DMS 273 (cell line): Measurements from ENCODE around the gene CMTM3.
"Not testable (repeated sequence)": the region's sequence is repeated elsewhere in the genome, so short reads cannot be mapped to it uniquely, and the experiment has no call there.

Experiments used
- DNase-seq: peaks from one replicate; lab custom pipeline; 2025; ENCODE audit not compliant: unreplicated experiment; lab: John Stamatoyannopoulos, UW

The CMTM3 gene

DNA sequence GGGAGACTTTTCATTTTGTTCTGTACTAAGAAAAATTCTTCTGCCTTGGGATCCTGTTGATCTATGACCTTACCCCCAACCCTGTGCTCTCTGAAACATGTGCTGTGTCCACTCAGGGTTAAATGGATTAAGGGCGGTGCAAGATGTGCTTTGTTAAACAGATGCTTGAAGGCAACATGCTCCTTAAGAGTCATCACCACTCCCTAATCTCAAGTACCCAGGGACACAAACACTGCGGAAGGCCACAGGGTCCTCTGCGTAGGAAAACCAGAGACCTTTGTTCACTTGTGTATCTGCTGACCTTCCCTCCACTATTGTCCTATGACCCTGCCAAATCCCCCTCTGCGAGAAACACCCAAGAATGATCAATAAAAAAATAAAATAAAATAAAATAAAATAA, 27.1 kb downstream of the CMTM3 start:
- DNase-seq, result not testable (repeated sequence)

GRCh38 chr16:66634527-66635196, 30.2 kb downstream of the CMTM3 start:
- no peak for DNase-seq

GRCh38 chr16:66635406-66635805, 30.9 kb downstream of the CMTM3 start:
- no peak for DNase-seq

DNA sequence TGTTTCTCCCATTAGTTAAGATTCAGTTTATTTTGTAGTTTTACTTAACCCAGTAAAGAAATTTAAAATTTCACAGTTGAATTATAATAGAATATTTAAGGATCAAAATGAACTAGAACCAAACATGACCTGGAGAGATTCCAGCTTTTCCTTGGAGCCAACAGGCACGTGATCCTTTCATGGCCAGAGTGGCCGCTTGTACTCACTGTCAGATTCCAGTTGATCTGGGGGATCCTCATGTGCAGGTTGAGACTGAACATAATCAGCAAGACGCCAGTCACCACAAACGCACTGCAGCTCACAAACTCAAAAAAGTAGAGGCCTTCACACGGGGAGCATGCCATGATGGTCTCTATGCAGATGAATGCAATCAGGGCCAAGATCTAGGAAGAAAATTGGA, 31.7 kb downstream of the CMTM3 start:
- DNase-seq, result no peak

DNA sequence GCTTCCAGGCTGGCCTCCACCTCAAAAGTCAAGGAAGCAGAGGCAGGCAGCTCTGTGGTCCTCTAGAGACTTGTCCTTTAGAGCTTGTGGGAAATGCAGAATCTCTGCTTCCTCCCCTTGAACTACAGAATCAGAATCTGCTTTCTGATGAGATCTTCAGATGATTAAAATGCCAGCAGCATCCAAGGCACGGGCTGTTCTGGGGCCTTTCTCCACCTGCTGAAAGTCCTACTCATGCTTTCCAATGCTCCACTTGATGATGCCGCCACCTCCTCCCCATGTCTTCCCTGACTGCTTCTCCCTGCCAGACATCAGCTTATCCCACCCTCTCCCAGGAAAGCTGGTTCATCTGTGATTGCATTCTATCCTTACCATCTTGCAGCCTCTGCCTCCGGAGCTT, 33.3 kb downstream of the CMTM3 start:
- DNase-seq, result no peak

DNA sequence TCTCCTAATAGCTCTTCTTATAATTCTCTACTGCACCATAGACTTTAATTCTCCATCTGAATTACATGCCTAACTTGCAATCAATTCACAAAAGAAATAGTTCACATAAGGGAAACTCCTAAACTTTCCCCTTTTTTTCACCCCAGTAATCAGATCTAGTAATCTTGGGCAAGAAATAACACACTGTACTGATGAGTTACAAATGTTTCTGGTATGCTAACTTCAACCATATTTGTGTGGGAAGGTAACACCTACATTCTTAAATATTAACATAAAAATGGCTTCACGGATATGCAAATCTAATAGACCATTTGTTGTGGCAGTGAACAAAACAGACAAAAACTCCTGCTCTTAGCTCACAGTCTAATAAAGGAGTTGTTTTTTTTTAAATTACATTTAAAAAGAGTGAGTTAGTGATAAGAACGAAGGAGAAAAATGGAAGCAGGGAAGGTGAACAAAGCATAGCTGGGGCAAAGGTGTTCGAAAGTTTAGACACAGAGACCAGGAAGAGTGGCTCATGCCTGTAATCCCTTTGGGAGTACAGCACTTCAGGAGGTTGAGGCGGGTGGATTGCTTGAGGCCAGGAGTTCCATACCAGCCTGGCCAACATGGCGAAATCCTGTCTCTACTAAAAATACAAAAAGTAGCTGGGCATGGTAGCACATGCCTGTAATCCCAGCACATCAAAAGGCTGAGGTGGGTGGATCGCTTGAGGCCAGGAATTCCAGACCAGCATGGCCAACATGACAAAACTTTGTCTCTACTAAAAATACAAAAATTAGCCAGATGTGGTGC, 34.8 kb downstream of the CMTM3 start:
- DNase-seq, result no peak

DNA sequence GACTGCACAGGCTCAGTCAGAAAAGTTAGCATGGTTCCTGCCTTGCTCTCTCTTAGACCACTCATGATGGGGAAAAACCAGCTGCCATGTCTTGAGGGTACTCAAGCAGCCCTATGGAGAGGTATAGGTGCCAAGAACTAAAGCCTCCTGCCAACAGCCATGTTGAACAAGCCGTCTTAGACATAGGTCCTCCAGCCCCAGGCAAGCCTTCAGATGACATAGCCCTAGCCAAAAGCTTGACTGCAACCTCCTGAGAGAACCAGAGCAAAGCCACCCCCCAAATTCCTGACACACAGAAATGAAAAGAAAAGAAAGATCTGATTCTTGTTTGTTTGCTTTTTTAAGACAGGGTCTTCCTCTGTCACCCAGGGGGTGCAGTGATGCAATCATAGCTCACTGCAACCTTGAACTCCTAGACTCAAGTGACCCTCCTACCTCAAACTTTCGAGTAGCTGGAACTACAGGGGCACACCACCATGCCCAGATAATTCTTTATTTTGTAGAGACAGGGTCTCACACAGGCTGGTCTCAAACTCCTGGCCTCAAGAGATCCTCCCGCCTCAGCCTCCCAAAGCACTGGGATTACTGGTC, 36.3 kb downstream of the CMTM3 start:
- DNase-seq, result no peak

GRCh38 chr16:66641387-66641786, 36.9 kb downstream of the CMTM3 start:
- no peak for DNase-seq

DNA sequence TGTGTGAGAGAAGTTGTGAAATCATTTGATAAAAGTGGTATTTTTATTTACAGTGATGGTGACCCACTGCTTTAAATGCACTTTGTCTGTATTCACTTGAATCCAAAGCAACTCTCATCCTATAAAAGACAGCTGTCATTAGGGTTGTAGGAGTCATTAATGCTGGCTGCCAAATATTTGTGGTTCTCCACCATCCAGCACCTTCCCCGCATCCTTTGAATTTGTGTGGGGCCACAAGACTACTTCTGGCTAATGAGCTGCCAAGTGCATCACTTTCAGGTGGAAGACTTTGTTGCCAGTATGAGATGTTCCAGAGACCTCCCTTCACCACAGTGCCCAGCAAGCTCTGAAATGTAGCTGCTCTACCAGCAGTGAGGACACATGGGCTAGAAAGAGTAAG, 43.4 kb downstream of the CMTM3 start:
- no peak for DNase-seq

- DNase-seq, result no peak
Measured at GRCh38 chr16:66649167-66649566, 44.7 kb downstream of the CMTM3 start.

DNA sequence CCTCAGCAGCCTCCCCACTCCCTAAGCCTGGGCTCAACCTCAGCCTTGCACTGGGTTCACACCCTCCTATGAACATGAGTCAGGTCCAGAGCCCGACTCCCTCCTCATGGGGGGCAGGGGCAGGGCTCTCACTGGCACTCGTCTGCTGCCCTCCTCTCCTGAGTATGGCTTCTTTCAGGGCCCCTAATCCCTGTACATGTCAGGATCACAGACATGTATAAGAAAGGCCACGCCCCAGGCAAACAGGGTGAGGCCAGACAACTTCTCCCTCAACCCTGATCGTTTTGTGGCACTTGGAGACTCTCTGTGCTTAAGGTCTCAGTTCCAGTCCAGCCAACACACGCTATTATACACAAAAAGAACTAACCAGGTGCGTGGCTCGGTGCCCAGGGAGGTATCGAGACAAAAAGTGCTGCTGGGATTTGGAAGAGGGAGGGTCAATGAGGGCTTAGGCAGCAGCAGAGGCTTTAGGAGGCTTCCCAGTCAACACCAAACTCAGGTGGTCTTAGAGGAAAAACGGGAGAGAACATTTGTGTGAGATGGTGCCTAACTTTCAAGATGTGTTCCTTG, 45.2 kb downstream of the CMTM3 start:
- DNase-seq, result no peak

GRCh38 chr16:66650707-66651473, 46.4 kb downstream of the CMTM3 start:
- peak; percentile 95 for DNase-seq

GRCh38 chr16:66651474-66651765, 46.9 kb downstream of the CMTM3 start:
- no peak for DNase-seq

- no peak for DNase-seq
Measured at GRCh38 chr16:66651965-66652364, 47.5 kb downstream of the CMTM3 start.

DNA sequence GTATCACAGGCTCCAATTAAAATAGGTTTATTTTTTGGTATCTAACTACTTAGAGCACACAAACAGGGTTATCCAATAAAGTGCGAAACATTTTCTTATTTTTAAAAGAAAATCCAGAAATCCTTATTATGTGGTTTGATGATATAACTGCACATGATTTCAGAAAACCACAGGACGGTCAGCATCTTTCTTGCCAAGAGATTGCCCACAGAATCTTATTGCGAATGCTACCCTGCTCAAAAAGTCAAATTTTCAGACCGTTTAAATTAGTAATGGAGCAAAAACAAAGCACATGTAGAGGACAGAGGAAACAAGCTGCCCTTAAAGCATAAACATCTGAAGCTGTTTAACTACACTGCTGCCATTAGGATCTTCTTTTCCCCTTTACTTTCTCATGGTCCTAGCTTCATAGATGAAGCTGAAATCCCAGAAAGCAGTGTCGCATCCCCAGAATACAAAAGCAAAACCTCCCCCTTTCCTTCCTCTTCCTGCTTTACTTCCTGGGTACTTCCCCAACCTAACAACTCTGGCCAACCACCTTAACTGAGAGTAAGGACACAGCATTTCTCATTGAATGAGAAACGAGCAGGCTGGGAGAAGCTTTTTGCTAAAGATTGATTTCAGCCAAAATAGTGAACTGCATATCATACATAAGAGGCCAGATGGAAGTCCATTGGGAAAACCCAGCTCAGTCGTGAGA, 48.3 kb downstream of the CMTM3 start:
- no peak for DNase-seq

GRCh38 chr16:66653581-66654350, 49.3 kb downstream of the CMTM3 start:
- no peak for DNase-seq

DNA sequence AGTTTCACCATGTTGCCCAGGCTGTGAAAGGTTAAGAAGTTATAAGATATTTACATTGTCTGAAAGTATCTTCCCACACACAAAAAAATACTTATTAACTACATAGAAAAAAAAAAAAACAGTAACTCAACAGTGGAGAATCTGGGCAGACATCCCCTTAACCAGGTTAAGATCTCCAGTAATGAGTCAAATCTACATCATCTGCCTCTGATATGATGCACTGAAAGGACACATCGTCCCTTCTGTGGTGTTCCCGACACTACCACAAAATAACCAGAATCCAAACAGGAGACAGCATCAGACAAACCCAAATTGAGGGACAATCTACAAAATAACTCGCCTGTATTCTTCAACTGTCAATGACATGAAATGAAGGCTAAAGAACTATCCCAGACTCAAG, 52.0 kb downstream of the CMTM3 start:
- DNase-seq, result no peak

DNA sequence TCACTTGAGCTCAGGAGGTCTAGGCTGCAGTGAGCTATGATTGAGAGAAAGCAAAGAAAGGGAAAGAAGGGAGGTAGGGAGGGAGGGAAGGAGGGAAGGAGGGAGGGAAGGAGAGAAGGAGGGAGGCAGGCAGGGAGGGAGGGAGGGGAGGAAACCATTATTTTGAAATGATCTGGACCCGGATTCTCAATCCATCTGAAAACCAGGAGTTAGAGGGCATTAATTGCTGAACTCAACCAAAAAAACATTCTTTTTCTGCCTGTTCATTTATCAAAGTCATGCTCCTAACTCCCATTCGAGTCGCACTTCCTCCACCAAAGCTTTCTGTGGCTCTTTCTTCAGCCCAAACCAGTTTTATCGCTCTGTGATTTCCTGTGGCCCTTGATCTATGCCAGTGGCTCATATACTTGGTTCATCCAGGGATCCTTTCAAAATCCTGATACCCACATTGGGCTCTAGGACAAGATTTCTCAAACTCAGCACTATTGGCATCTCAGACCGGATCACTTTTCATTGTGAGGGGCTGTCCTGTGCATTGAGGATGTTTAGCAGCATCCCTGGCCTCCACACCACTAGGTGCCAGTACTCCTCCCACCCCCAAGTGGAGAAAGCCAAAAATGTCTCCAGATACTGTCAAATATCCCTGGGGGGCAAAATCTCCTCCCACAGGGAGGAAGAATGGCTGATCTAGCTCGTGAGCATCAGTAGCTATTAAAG, 53.8 kb downstream of the CMTM3 start:
- DNase-seq, result peak; percentile 23

DNA sequence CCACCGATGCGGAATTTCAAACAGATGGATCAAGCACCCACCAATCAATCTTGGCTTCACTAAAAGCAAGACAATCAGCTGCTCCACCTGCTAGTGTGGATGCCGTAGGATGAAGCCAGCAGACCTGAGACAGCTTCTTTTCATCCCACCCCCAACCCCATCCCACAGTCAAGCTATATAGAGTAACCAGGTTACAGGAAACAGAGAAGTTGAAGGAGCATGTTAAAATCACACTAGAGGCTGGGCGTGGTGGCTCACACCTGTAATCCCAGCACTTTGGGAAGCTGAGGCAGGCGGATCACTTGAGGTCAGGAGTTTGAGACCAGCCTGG, 54.3 kb downstream of the CMTM3 start:
- DNase-seq, result no peak
